ENCODE data around the gene LRRC26.
"Not testable (repeated sequence)": the region's sequence is repeated elsewhere in the genome, so short reads cannot be mapped to it uniquely, and the experiment has no call there.

Gene LRRC26

GRCh38 chr9:137139468-137140150 is 30.2 kb downstream of the LRRC26 start:
- FAIRE-seq (no peak), DNase-seq (ENCODE audit: low spot score) (no peak)

DNA sequence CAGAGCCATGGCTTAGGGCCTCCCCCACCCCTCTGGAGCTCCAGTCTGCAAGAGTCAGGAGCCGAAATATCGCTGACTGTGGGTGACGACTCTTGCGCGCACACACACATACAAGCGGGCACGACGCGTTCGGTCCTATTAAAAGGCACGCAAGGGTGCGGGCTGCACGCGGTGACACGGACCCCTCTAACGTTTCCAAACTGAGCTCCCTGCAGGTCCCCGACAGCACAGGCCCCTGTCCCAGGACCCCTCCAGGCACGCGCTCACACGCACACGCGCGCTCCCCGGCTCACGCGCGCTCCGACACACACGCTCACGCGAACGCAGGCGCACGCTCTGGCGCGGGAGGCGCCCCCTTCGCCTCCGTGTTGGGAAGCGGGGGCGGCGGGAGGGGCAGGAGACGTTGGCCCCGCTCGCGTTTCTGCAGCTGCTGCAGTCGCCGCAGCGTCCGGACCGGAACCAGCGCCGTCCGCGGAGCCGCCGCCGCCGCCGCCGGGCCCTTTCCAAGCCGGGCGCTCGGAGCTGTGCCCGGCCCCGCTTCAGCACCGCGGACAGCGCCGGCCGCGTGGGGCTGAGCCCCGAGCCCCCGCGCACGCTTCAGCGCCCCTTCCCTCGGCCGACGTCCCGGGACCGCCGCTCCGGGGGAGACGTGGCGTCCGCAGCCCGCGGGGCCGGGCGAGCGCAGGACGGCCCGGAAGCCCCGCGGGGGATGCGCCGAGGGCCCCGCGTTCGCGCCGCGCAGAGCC is 31.0 kb downstream of the LRRC26 start, which contains the start of gene GRIN1:
Gene GRIN1, plus strand, starts transcription at position 433 of the 746 bp plus-strand sequence. CDS start 333 bp downstream, outside the sequence.
- DNase-seq (ENCODE audit: low spot score), result peak; percentile 64

GRCh38 chr9:137138058-137138721 is 31.7 kb downstream of the LRRC26 start:
- DNase-seq (ENCODE audit: low spot score), result no peak
- no peak for FAIRE-seq

More for the DNA sequence above, 31.0 kb downstream of the LRRC26 start, which contains the start of gene GRIN1:
- no peak for FAIRE-seq

- no peak for FAIRE-seq
- DNase-seq (ENCODE audit: low spot score), result no peak
Measured at GRCh38 chr9:137136881-137137607, 32.8 kb downstream of the LRRC26 start.

GRCh38 chr9:137136261-137136880 is 33.5 kb downstream of the LRRC26 start:
- DNase-seq (ENCODE audit: low spot score) (no peak), FAIRE-seq (no peak)

DNA sequence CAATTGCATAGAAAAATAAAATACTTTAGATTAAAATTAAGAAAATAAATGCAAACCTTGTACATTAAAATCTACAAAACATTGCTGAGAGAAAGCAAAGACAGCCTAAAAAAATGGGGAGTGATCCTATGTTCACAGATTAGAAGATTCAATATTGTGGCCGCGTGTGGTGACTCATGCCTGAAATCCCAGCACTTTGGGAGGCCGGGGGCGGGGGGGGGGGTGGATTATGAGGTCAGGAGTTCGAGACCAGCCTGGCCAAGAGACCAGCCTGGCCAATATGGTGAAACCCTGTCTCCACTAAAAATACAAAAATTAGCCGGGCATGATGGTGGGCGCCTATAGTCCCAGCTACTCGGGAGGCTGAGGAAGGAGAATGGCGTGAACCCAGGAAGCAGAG is 34.7 kb downstream of the LRRC26 start:
- not testable (repeated sequence) for FAIRE-seq; DNase-seq (ENCODE audit: low spot score)

- no peak for FAIRE-seq
- DNase-seq (ENCODE audit: low spot score), result no peak
Measured at GRCh38 chr9:137134191-137134590, 35.7 kb downstream of the LRRC26 start.

DNA sequence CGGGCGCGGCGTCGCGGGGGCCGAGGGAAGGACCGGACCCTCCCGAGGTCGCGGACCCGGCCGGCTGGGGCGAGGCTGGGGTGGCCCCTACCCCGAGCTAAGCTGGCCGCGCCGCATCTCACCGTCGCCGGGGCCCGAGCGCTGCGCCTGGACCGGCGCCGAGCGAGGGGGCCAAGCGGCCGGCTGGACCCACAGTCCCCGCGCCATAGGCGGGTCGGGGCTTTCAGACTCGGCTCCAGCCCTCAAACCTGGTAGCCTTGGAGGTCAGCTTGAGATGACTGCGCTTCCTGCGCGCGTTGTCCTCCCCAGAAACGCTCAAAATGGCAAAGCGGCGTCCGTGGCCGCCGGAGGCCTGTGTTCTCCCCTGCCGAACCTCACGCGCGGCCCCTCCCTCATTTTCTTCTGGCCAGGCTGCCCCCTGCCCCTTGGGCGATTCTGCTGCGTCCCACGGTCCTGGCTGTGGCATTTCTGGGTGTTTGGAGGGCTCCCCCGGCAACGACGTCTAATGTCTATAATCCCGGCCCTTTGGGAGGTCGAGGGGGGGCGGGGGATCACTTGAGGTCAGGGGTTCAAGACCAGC is 39.6 kb downstream of the LRRC26 start:
- no peak for FAIRE-seq
- DNase-seq (ENCODE audit: low spot score), result no peak

DNA sequence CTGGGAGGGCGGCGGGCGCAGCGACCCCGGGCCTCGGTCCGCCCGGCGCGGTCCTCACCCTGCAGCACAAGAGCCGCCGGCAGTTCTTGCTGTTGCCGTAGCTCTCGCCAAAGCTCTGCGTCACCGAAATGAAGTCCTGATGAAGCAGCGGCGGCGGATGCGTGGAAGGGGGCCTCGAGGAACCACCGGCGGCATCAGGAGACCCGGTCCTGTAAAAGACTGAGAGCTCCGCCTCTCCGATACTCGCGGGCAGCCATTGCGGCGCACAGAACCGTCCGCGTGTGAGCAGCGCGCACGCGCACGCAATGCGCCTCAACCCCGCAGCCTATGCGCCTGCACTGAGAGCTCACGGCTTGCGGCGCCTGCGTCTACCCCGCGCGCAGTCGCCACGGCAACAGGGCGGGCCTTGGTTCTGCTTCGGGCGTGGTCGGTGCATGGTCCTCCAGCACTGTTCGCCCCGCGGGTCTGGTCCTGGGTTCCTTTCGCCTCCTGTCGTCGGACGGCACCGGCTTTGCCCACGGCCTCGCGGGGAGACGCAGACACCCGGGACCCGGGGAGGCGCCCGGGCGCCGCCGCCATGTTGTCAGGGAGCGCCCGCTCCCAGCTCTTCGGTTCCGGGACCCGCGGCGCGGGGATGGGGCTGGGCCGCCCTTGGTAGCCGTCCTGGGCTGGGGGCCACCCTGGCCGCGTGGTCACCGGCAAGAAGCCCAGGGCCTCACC is 40.2 kb downstream of the LRRC26 start:
- DNase-seq (ENCODE audit: low spot score) (no peak), FAIRE-seq (no peak)

DNA sequence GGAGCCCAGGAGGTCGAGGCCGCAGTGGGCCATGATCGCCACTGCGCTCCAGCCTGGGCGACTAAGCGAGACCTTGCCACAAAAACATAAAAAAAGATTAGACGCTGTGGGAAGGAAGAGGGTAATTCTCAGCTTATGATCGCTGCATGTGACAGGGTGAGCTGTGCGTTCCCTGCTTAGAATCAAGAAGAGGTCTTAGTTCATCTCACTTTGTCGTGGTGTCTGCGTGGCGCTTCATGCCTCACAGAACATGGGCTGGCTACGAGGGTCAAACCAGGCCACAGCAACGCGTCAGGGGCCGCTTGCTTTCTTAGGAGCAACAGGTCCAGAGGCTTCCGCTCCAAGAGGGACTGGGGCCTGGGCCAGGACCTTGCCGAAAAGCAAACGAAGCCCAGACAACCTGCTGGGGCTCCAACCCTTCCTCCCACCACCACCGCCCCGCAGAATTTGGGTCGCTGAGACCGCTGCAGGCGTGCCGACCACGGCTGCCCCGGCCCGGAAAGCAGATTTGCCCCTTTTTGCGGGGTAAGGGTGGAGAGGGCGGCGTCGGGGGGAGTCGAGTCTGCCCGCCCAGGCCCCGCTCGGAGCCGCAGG is 40.9 kb downstream of the LRRC26 start:
- DNase-seq (ENCODE audit: low spot score) (no peak), FAIRE-seq (no peak)

DNA sequence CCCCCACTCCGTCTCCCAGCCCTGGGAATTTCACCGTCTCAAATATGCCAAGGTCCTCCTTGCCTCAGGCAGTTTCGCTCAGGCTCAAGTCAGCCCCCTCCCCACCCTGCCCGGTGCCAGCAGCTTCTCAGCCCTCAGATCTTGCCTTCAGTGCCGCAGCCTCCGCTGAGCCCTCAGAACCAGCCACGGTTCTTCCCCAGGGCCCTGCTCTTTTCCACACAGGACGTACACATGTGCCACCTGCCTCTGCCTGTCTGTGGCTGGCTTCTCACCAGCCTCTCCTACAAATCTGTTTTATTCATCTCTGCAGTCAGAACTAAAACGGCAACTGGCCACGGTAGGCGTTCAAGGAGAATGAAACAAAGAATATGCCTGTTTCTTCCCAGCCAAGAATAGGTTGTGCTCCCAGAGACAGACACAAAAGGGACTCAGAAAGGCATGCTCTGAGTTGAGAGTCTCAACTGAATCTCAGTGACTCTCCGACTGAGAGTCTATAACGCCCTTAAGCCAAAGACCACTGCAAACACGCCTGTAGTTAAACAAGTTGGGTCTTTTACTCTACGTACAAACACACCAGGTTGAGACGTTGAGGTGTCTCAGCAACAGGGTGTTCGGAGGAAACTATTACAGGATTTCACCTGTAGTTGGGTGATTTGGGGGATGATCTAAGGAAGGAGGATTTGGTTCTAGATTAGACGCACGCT is 41.5 kb downstream of the LRRC26 start:
- FAIRE-seq (no peak), DNase-seq (ENCODE audit: low spot score) (no peak)

DNA sequence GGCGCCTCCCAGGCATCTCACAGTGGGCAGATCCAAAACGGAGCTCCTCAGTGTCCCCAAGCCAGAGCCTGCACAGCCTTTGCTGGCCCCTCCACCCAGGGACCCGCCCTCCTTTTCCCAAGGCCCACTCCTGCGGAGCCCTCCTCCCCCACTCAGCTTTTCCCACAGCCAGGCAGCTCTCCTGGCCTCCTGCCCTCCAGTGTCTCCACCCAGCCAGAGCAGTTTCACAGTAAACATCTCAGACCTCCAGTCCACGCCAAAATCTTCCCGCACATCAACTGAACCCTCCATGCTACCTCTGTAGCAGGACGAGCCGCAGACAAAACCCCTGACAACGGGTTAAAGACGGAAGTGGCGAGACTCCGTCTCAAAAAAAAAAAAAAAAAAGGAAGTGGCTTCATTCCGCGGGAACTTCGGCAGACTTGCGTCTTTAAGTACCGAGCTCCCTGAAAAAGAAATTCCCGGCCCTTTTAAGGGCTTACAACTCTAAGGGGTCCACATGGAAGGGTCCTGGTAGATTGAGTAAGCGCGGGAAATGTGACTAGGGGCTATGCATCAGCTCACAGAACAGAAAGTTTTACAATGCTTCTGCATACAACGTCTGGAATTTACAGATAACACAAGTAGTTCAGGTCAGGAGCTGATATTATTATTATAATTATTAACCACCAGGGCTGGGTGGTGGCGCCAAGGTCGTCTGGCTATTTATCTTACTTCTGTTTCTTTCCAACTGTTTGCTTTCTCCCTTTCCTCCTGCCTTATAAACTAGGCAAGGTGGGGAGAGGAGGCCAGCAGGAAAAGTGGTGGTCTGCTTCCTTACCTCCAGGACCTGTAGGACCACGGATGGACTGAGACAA is 42.3 kb downstream of the LRRC26 start:
- no peak for FAIRE-seq
- DNase-seq (ENCODE audit: low spot score), result peak; percentile 53

- FAIRE-seq (no peak), DNase-seq (ENCODE audit: low spot score) (no peak)
Measured at GRCh38 chr9:137126786-137127185, 43.1 kb downstream of the LRRC26 start.

GRCh38 chr9:137123952-137124462 is 45.8 kb downstream of the LRRC26 start:
- not testable (repeated sequence) for FAIRE-seq; DNase-seq (ENCODE audit: low spot score)

- DNase-seq (ENCODE audit: low spot score) (no peak), FAIRE-seq (no peak)
Measured at GRCh38 chr9:137123468-137123837, 46.4 kb downstream of the LRRC26 start.

- not testable (repeated sequence) for FAIRE-seq
Measured at GRCh38 chr9:137122796-137123467, 46.9 kb downstream of the LRRC26 start.

More at GRCh38 chr9:137122796-137123467, 46.9 kb downstream of the LRRC26 start:
- not testable (repeated sequence) for DNase-seq (ENCODE audit: low spot score)
